ENCODE data around the gene PDHB.
"Not testable (repeated sequence)": the region's sequence is repeated elsewhere in the genome, so short reads cannot be mapped to it uniquely, and the experiment has no call there.

DNA sequence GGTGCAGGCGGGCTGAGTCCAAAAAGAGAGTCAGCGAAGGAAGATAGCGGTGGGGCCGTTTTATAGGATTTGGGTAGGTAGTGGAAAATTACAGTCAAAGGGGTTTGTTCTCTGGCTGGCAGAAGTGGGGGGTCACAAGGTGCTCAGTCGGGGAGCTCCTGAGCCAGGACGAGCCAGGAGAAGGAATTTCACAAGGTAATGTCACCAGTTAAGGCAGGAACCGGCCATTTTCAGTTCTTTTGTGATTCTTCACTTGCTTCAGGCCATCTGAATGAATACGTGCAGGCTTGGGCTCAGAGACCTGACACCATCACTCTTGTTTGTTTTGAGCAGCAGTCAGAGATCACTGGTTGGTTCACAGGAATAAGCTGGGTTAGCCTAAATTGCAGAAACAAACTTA lies 3.6 kb upstream of the PDHB start:
- not testable (repeated sequence) for TF ChIP-seq CTCF (IDR thresholded peaks at IDR 0.05 in 8 of 11, conservative IDR thresholded peaks at IDR 0.05 in 3 of 11); POLR2A (IDR thresholded peaks at IDR 0.05); POLR2AphosphoS5 (IDR thresholded peaks at IDR 0.05)

Measured in spleen (tissue), 7 donors.